Lower leg skin (tissue), 4 donors: Measurements from ENCODE around the gene SLC6A12. TPM values are rescaled to one million over a fixed set of nuclear protein-coding genes. Genes with fewer than 3 reads are reported as not detected.
A peak's percentile ranks its signal among the peaks of the same experiment; 100 is the strongest.

Source experiments
- DNase-seq, 2 donors: peaks; one replicate each; pipeline ENCODE4 v3.0.0-alpha.2; 2019; ENCODE audit warnings: low spot score in 2 of 2
- H3K4me3 ChIP-seq: fragments of 200-600 bp; sonication (generic); 2 replicates; pipeline ENCODE4 v1.5.1; 2017; ENCODE audit warnings: mild to moderate bottlenecking, low read depth; ENCODE audit not compliant: poor library complexity, severe bottlenecking
- POLR2A ChIP-seq, 2 donors: fragments of 450-650 bp; IDR thresholded peaks; one replicate each; pipeline ENCODE4 v1.6.1; 2016 to 2017; ENCODE audit warnings: antibody characterized with exemption in 2 of 2, mild to moderate bottlenecking in 1 of 2, moderate library complexity in 1 of 2
- WGBS, 2 donors: methylation state at CpG; one replicate each; pipeline ENCODE4 v1.1.5; 2018; 5-methylcytosine and 5-hydroxymethylcytosine counted together
- intact Hi-C: fragments of 100-400 bp; cut with DNase I; formaldehyde crosslinking; loops from one replicate; pipeline ENCODE4 v1.15.0; 2023; ENCODE audit warnings: low total_unique reads
- total RNA-seq, 4 donors: library from RNA; depleted of rRNA; stranded (reverse); fragments of >200 nt; gene quantifications; one replicate each; pipeline ENCODE4 v1.1.0, GENCODE V29; 2016
- TF ChIP-seq, protein P1 (sequence below), 3 donors: fragments of 450-650 bp; IDR thresholded peaks; one replicate each; pipeline ENCODE4 v1.5.1; 2016; ENCODE audit warnings: antibody characterized with exemption in 3 of 3, mild to moderate bottlenecking in 3 of 3, moderate library complexity in 2 of 3

The SLC6A12 gene
- total RNA-seq, 4 donors from 2014 or later, result 0.30 to 0.74 (median 0.71) TPM; not detected in 1

- no peak for DNase-seq
- intact Hi-C loops, result no loop called here
- no peak overlapping the region for H3K4me3 ChIP-seq
- 73 to 84% methylated on average over 3 of the region's 3 CpGs for WGBS, 2 donors
- no peak for TF ChIP-seq POLR2A (IDR thresholded peaks at IDR 0.05)
- TF ChIP-seq, protein P1, sequence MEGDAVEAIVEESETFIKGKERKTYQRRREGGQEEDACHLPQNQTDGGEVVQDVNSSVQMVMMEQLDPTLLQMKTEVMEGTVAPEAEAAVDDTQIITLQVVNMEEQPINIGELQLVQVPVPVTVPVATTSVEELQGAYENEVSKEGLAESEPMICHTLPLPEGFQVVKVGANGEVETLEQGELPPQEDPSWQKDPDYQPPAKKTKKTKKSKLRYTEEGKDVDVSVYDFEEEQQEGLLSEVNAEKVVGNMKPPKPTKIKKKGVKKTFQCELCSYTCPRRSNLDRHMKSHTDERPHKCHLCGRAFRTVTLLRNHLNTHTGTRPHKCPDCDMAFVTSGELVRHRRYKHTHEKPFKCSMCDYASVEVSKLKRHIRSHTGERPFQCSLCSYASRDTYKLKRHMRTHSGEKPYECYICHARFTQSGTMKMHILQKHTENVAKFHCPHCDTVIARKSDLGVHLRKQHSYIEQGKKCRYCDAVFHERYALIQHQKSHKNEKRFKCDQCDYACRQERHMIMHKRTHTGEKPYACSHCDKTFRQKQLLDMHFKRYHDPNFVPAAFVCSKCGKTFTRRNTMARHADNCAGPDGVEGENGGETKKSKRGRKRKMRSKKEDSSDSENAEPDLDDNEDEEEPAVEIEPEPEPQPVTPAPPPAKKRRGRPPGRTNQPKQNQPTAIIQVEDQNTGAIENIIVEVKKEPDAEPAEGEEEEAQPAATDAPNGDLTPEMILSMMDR (IDR thresholded peaks at IDR 0.05), result no peak
Measured at GRCh38 chr12:256958-257357, 43.0 kb upstream of the SLC6A12 start.

- no peak for DNase-seq
- 66 to 69% methylated on average over 6 of the region's 6 CpGs for WGBS, 2 donors
- no peak for TF ChIP-seq POLR2A (IDR thresholded peaks at IDR 0.05)
- TF ChIP-seq, protein P1 (IDR thresholded peaks at IDR 0.05), result no peak
- intact Hi-C loops, result no loop called here
- no peak overlapping the region for H3K4me3 ChIP-seq
Measured at GRCh38 chr12:256225-256624, 42.3 kb upstream of the SLC6A12 start.

DNA sequence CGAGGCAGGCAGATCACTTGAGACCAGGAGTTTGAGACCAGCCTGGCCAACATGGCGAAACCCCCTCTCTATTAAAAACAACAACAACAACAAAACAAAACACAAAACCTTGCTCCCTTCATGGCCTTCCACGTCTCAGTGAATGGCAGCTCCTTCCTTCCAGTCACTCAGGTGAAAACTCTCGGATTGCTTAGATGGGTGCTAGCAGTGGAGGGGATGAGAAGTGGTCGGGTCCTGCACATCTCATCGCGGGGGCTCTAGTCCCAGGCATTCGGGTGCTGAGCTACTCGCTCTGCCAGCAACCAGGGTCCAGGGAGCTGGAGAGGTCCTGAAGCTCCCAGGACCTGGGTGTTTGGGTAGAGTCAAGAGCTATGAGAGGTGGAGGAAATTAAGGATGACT, 41.0 kb upstream of the SLC6A12 start:
- WGBS, 2 donors, result 84 to 88% methylated on average over 9 of the region's 9 CpGs
- intact Hi-C loops, result no loop called here
- no peak overlapping the region for H3K4me3 ChIP-seq
- no peak for TF ChIP-seq POLR2A (IDR thresholded peaks at IDR 0.05)
- TF ChIP-seq, protein P1 (IDR thresholded peaks at IDR 0.05), result no peak
- no peak for DNase-seq

- H3K4me3 ChIP-seq, result no peak overlapping the region
- no peak for DNase-seq
- TF ChIP-seq, protein P1 (IDR thresholded peaks at IDR 0.05), result no peak
- no peak for TF ChIP-seq POLR2A (IDR thresholded peaks at IDR 0.05)
- intact Hi-C loops, result no loop called here
- 76 to 77% methylated on average over 10 of the region's 10 CpGs for WGBS, 2 donors
Measured at GRCh38 chr12:254039-254438, 40.1 kb upstream of the SLC6A12 start.

DNA sequence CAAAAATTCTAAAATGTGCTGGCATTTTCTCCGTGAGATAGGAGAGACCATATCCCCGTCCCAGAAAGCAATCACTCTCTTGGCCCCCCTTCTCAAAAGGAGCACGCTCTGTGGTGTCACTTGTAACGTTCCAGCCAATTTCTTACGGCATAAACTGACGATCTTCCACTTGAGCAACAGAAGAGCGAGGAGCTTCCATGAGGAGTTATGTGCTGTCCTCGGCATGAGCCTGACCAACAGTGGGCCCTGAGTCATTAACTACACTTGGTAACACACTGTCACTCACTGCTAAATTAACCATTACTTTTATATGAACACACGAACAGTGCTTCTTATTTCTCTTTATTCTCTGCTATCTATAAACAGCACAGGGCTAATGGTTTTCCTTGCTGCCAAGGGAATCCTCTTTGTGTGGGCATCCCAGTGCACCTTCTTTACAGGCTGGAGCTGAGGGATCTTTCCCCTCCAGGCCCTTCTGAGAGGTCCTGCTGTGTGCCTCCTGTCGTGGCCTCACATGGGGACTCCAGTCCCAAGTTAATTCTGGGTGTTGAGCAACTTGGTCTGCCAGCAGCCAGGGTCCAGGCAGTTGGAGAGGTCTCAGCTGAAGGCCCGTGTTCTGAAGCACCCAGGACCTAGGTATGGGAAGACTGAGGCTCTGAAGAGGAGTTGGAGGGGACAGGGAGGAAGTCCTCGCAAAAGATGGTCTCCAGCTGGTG, 39.3 kb upstream of the SLC6A12 start:
- intact Hi-C loops, result no loop called here
- TF ChIP-seq, protein P1 (IDR thresholded peaks at IDR 0.05), result no peak
- TF ChIP-seq POLR2A (IDR thresholded peaks at IDR 0.05), result no peak
- peak in 1 of 2 donors; percentile 43 for DNase-seq
- WGBS, 2 donors, result 83 to 86% methylated on average over 12 of the region's 12 CpGs
- H3K4me3 ChIP-seq, result no peak overlapping the region

- WGBS, 2 donors, result 54 to 58% methylated on average over 5 of the region's 5 CpGs
- no peak overlapping the region for H3K4me3 ChIP-seq
- intact Hi-C loops, result no loop called here
- peak in 1 of 2 donors; percentile 36 for DNase-seq
- TF ChIP-seq, protein P1 (IDR thresholded peaks at IDR 0.05), result no peak
- no peak for TF ChIP-seq POLR2A (IDR thresholded peaks at IDR 0.05)
Measured at GRCh38 chr12:252636-253035, 38.7 kb upstream of the SLC6A12 start.
